Mucosa of descending colon (tissue), 3 donors: ENCODE data around the gene ITSN1. TPM values are rescaled to one million over a fixed set of nuclear protein-coding genes. Genes with fewer than 3 reads are reported as not detected.

ENCODE experiments used
- ATAC-seq: fragments of 200-7000 bp; cut with Tn5 transposase; one replicate; pipeline ENCODE4 v1.9.1; 2020; ENCODE audit warnings: mild to moderate bottlenecking, moderate library complexity
- DNase-seq, 3 donors: peaks; one replicate each; pipeline ENCODE4 v3.0.0-alpha.2; 2020
- H3K36me3 ChIP-seq: fragments of 200-600 bp; one replicate; pipeline ENCODE4 v1.8.0; 2021; ENCODE audit warnings: low read depth, mild to moderate bottlenecking
- H3K4me1 ChIP-seq: fragments of 200-600 bp; one replicate; pipeline ENCODE4 v1.8.0; 2021; ENCODE audit warnings: low read depth, mild to moderate bottlenecking
- H3K4me3 ChIP-seq: fragments of 200-600 bp; one replicate; pipeline ENCODE4 v1.8.0; 2021; ENCODE audit warnings: mild to moderate bottlenecking
- H3K9me3 ChIP-seq: fragments of 200-600 bp; one replicate; pipeline ENCODE4 v1.8.0; 2021; ENCODE audit warnings: mild to moderate bottlenecking
- CTCF ChIP-seq: fragments of 200-600 bp; IDR thresholded peaks from one replicate; pipeline ENCODE4 v1.8.0; 2022; ENCODE audit warnings: antibody characterized with exemption, mild to moderate bottlenecking
- intact Hi-C, 2 donors: fragments of 100-400 bp; cut with DNase I in 1 of 2; cut with micrococcal nuclease in 1 of 2; formaldehyde crosslinking; loops; one replicate each; pipeline versions ENCODE4 v1.11.0 to v1.11.1; 2022; cut with DNase I, micrococcal nuclease
- total RNA-seq, 3 donors: library from RNA; stranded (reverse); fragmentation: NEBNext Ultra II Directional in 2 of 3; extraction: Animal tissue kit (Norgen Biotek cat#: 25700) in 2 of 3; gene quantifications; one replicate each; pipeline versions ENCODE4 v1.2.1 to v1.2.4, GENCODE V29; 2021 to 2023
- donor health status: DM: no; HTN: no; CAD: no; lungs with moderate emphysema.
- donor health status: DM: no; HTN: no; CAD: no.
- donor health status: DM: no; HTN: yes; CAD: no.

The ITSN1 gene
- total RNA-seq, 3 donors from 2014 or later, result 35.6 to 54.8 (median 45.3) TPM

DNA sequence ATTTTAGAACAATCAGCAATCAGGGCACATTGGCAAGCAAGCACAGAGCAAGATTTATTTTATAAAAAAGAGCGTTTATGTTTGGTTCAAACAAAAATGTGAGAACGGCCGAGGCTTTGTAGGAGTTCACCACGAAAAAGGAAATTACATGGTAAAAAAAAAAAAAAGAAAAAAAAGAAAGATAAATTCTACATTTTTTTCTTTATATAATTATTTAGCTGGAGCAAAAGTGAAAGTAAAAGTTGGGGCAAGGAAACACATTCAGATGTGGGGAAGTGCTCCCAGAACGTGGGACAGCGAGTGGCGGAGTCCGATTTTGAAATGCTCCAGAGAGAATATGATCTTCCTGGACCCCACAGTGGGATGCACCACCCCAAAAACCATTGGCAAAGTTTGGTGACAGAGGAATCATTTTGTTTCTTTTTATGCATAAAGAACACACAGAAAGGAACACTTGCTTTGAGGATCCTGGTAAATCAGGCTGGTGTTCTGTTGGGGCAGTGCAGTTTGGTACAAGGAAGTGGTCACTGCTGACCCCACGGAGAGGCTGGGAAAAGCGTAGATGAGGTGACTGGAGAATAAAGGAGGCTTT is 289.6 kb downstream of the ITSN1 start:
- H3K36me3 ChIP-seq, result no peaks in the 10 kb centered on the region
- DNase-seq (no peak), ATAC-seq (peak; percentile 58)
- H3K4me3 ChIP-seq, result no peak overlapping the region
- H3K4me1 ChIP-seq, result no peaks in the 10 kb centered on the region
- intact Hi-C loops, result no loop called here
- TF ChIP-seq CTCF, result no peak
- no peaks in the 10 kb centered on the region for H3K9me3 ChIP-seq

DNA sequence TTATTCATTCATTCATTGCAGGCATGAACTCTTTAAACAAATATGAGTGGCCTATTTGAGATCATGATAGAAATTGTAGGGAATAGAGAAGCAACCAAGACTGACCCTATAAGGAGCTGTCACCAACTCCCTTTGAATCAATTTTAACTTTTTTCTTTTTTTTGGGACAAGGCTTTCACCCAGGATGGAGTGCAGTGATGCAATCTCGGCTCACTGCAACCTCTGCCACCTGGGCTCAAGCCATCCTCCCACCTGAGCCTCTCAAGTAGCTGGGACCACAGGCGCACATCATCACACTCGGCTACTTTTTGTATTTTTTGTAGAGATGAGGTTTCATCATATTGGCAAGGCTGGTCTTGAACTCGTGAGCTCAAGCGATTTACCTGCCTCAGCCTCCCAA is 290.4 kb downstream of the ITSN1 start:
- intact Hi-C loops, result no loop called here
- no peak for ATAC-seq
- Histone ChIP-seq H3K4me1 (no peaks in the 10 kb centered on the region), H3K36me3 (no peaks in the 10 kb centered on the region), H3K9me3 (no peaks in the 10 kb centered on the region), H3K4me3 (no peak overlapping the region)
- DNase-seq, result no peak
- no peak for TF ChIP-seq CTCF

DNA sequence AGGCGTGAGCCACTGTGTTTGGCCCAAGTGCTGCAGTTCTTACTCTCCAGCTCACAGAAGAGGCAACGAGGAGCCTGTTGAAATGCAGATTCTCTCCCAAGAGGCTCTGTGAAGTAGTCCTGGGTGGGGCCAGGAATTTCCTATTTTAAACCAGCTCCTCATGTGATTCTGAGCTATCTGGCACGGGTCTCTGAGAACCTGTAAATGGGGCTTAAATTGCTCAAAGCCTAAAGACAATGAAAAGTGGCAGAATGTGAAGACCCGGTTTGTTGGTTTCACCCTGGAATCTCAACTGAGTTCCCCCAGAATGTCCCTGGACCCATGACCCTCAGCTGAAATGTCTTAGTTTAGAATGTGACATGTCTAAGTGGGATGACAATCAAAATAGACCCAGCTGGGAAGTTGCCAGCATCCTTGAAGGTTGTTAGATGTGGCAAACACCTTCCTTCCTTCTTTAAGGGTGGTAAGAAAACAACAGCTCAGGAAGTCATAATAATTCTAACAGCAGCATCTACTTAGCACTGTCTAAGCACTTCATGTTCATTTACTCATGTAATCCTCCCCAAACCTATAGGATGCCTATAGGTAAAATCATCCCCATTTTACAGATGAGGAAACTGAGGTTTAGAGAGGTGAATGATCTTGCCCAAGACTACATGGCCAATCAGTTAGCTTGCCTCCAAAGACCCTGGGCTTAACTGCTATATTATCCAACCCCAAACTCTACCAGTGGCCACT is 294.2 kb downstream of the ITSN1 start:
- no peaks in the 10 kb centered on the region for H3K4me1 ChIP-seq
- H3K36me3 ChIP-seq, result no peaks in the 10 kb centered on the region
- ATAC-seq, result peak; percentile 57
- intact Hi-C loops, result no loop called here
- H3K9me3 ChIP-seq, result no peaks in the 10 kb centered on the region
- H3K4me3 ChIP-seq, result no peak overlapping the region
- DNase-seq, result no peak
- no peak for TF ChIP-seq CTCF

DNA sequence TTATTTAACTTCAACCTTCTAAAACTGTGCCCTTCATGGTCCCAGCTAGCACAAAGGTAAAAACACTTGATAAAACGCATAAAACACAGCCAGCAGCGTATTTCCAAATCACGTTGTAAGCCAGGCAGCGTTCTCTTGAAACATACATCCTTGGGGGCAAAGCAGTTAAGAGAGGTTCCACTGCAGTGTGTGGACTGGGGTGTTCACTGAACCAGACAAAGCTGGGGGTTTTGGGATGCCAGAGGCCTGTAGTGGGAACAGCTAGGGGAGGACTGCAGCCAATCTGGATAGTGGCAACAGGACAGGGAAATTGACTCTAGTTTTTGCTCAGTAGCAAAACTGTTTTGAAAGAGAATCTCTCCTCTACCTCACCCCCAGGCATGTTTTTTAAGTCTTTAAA is 294.8 kb downstream of the ITSN1 start:
- intact Hi-C loops, result no loop called here
- no peak for ATAC-seq

DNA sequence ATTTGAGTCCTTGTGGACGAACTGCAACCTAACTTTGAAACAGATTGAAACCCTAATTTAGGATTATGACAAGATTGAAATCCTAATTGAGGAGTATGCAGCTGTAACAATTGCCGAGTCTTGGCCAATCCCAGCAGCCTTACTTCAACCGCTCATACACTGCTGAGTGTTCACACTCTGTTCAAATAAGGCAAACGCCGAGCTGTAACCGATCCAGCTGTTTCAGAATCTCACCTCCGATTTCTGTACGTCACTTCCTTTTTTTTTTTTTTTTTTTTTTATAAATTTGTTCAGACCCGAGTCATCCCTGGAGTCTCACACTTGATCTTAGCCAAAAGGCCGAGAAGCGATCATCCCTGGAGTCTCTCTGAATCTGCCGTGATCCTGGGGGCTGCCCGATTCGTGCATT is 295.6 kb downstream of the ITSN1 start:
- peak; percentile 56 for ATAC-seq
- no peak overlapping the region for H3K4me3 ChIP-seq
- H3K36me3 ChIP-seq, result no peaks in the 10 kb centered on the region
- DNase-seq, result no peak
- no peaks in the 10 kb centered on the region for H3K4me1 ChIP-seq
- intact Hi-C loops, result no loop called here
- H3K9me3 ChIP-seq, result no peaks in the 10 kb centered on the region
- TF ChIP-seq CTCF, result no peak

More for the DNA sequence above, 294.8 kb downstream of the ITSN1 start:
- H3K36me3 ChIP-seq, result no peaks in the 10 kb centered on the region
- no peaks in the 10 kb centered on the region for H3K4me1 ChIP-seq
- no peak overlapping the region for H3K4me3 ChIP-seq
- no peak for TF ChIP-seq CTCF
- no peak for DNase-seq
- H3K9me3 ChIP-seq, result no peaks in the 10 kb centered on the region
